Mucosa of descending colon (tissue), 3 donors: ENCODE measurements around the gene UBE3C. TPM values are rescaled to one million over a fixed set of nuclear protein-coding genes. Genes with fewer than 3 reads are reported as not detected.
"Not testable (repeated sequence)": the region's sequence is repeated elsewhere in the genome, so short reads cannot be mapped to it uniquely, and the experiment has no call there.

ENCODE experiments used
- ATAC-seq: fragments of 200-7000 bp; cut with Tn5 transposase; one replicate; pipeline ENCODE4 v1.9.1; 2020; ENCODE audit warnings: mild to moderate bottlenecking, moderate library complexity
- DNase-seq, 3 donors: peaks; one replicate each; pipeline ENCODE4 v3.0.0-alpha.2; 2020
- H3K36me3 ChIP-seq: fragments of 200-600 bp; one replicate; pipeline ENCODE4 v1.8.0; 2021; ENCODE audit warnings: low read depth, mild to moderate bottlenecking
- H3K4me1 ChIP-seq: fragments of 200-600 bp; one replicate; pipeline ENCODE4 v1.8.0; 2021; ENCODE audit warnings: low read depth, mild to moderate bottlenecking
- H3K4me3 ChIP-seq: fragments of 200-600 bp; one replicate; pipeline ENCODE4 v1.8.0; 2021; ENCODE audit warnings: mild to moderate bottlenecking
- H3K9me3 ChIP-seq: fragments of 200-600 bp; one replicate; pipeline ENCODE4 v1.8.0; 2021; ENCODE audit warnings: mild to moderate bottlenecking
- CTCF ChIP-seq: fragments of 200-600 bp; IDR thresholded peaks from one replicate; pipeline ENCODE4 v1.8.0; 2022; ENCODE audit warnings: antibody characterized with exemption, mild to moderate bottlenecking
- intact Hi-C, 2 donors: fragments of 100-400 bp; cut with DNase I in 1 of 2; cut with micrococcal nuclease in 1 of 2; formaldehyde crosslinking; loops; one replicate each; pipeline versions ENCODE4 v1.11.0 to v1.11.1; 2022; cut with DNase I, micrococcal nuclease
- total RNA-seq, 3 donors: library from RNA; stranded (reverse); fragmentation: NEBNext Ultra II Directional in 2 of 3; extraction: Animal tissue kit (Norgen Biotek cat#: 25700) in 2 of 3; gene quantifications; one replicate each; pipeline versions ENCODE4 v1.2.1 to v1.2.4, GENCODE V29; 2021 to 2023
- donor health status: DM: no; HTN: no; CAD: no; lungs with moderate emphysema.
- donor health status: DM: no; HTN: no; CAD: no.
- donor health status: DM: no; HTN: yes; CAD: no.

UBE3C gene
- total RNA-seq, 3 donors from 2014 or later, result 58.1 to 68.0 (median 66.7) TPM

GRCh38 chr7:157097569-157097968 lies 41.2 kb upstream of the UBE3C start:
- H3K4me1 ChIP-seq, result no peaks in the 10 kb centered on the region
- intact Hi-C loops, result no loop called here
- ATAC-seq (peak; percentile 93), DNase-seq (peak; percentile 35 to 71 (median 45))
- H3K4me3 ChIP-seq, result no peak overlapping the region
- TF ChIP-seq CTCF, result no peak
- peaks cover 5% of the 10 kb centered on the region for H3K9me3 ChIP-seq
- H3K36me3 ChIP-seq, result no peaks in the 10 kb centered on the region

- H3K4me3 ChIP-seq, H3K9me3 ChIP-seq, H3K4me1 ChIP-seq, H3K36me3 ChIP-seq, ATAC-seq, intact Hi-C loops, DNase-seq: not testable (repeated sequence)
Measured at GRCh38 chr7:157100005-157100404, 38.7 kb upstream of the UBE3C start.

GRCh38 chr7:157103641-157104040 lies 35.1 kb upstream of the UBE3C start:
- H3K4me1 ChIP-seq, H3K36me3 ChIP-seq, H3K9me3 ChIP-seq, ATAC-seq, H3K4me3 ChIP-seq, DNase-seq, intact Hi-C loops: not testable (repeated sequence)

GRCh38 chr7:157111311-157111710 lies 27.4 kb upstream of the UBE3C start:
- H3K36me3 ChIP-seq, result no peaks in the 10 kb centered on the region
- intact Hi-C loops, result no loop called here
- ATAC-seq (no peak), DNase-seq (no peak)
- TF ChIP-seq CTCF, result no peak
- H3K4me3 ChIP-seq, result no peak overlapping the region
- H3K9me3 ChIP-seq, result no peaks in the 10 kb centered on the region
- H3K4me1 ChIP-seq, result no peaks in the 10 kb centered on the region

GRCh38 chr7:157112706-157113105 lies 26.0 kb upstream of the UBE3C start:
- intact Hi-C loops, result no loop called here
- H3K36me3 ChIP-seq, result no peaks in the 10 kb centered on the region
- DNase-seq (no peak), ATAC-seq (no peak)
- H3K4me1 ChIP-seq, result no peaks in the 10 kb centered on the region
- H3K9me3 ChIP-seq, result no peaks in the 10 kb centered on the region
- TF ChIP-seq CTCF, result no peak
- H3K4me3 ChIP-seq, result no peak overlapping the region

- H3K4me3 ChIP-seq, result no peak overlapping the region
- H3K36me3 ChIP-seq, result no peaks in the 10 kb centered on the region
- ATAC-seq, result no peak
- TF ChIP-seq CTCF, result no peak
- no peaks in the 10 kb centered on the region for H3K9me3 ChIP-seq
- intact Hi-C loops, result no loop called here
- no peaks in the 10 kb centered on the region for H3K4me1 ChIP-seq
- no peak for DNase-seq
Measured at GRCh38 chr7:157113607-157114006, 25.1 kb upstream of the UBE3C start.

- H3K4me3 ChIP-seq, result no peak overlapping the region
- DNase-seq, result no peak
- TF ChIP-seq CTCF, result no peak
- no peaks in the 10 kb centered on the region for H3K36me3 ChIP-seq
- ATAC-seq, result no peak
- no peaks in the 10 kb centered on the region for H3K4me1 ChIP-seq
- no peaks in the 10 kb centered on the region for H3K9me3 ChIP-seq
- intact Hi-C loops, result no loop called here
Measured at GRCh38 chr7:157116762-157117161, 22.0 kb upstream of the UBE3C start.
